Measurements from ENCODE around the gene TEFM. TPM values are rescaled to one million over a fixed set of nuclear protein-coding genes. Genes with fewer than 3 reads are reported as not detected.

Gene TEFM
- total and polyA plus RNA-seq, 3 donors from 2014 or later = 8.7 to 16.2 (median 10.9) TPM

DNA sequence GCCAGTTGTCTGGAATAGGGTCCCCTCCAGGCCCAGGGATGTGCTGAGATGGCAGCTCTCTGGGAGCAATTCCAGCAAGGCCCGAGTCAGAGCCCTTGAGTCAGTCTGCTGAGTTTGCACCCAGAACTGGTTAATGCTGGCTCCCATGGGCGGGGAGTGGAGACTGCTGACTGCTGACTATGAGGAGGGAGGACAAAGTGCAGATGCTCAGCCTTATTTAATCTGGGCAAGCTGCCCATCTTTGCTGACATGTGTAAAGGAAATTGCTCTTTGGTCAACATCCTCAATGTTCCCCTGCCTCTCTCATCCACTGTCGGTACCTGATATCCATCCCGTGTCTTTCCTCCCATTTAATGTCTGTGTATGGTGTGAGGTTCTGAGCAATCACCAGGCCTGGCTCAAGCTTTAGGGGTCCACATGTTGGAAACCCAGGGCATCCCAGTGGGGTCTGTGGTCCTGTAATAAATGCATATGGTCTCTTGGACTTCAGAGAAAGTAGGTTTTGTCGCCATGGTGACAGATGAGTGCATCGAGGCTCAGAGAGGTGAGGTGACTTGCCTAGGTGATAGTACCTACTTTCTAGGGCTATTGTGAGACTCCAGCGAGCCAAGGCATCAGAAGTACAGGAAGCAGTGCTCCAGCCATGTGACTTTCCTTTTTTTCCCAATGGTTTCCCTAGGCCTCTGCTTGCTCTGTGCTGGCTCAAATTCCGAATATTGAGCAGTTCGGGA is 44.8 kb upstream of the TEFM start:
- no peak for DNase-seq
- H3K36me3 ChIP-seq (ENCODE audit: low read depth, missing control alignments) = no peaks in the 10 kb centered on the region
- no peaks in the 10 kb centered on the region for H3K9me3 ChIP-seq
- H3K4me1 ChIP-seq = peaks cover 3% of the 10 kb centered on the region
- no peak overlapping the region for H3K4me3 ChIP-seq
- intact Hi-C loops (cut with DNase I; ENCODE audit: low total_unique reads) = no loop called here
- H3K27ac ChIP-seq = no peak overlapping the region
- no peaks in the 10 kb centered on the region for H3K27me3 ChIP-seq
- no peak for TF ChIP-seq POLR2A (IDR thresholded peaks at IDR 0.05)
- TF ChIP-seq, protein P1, sequence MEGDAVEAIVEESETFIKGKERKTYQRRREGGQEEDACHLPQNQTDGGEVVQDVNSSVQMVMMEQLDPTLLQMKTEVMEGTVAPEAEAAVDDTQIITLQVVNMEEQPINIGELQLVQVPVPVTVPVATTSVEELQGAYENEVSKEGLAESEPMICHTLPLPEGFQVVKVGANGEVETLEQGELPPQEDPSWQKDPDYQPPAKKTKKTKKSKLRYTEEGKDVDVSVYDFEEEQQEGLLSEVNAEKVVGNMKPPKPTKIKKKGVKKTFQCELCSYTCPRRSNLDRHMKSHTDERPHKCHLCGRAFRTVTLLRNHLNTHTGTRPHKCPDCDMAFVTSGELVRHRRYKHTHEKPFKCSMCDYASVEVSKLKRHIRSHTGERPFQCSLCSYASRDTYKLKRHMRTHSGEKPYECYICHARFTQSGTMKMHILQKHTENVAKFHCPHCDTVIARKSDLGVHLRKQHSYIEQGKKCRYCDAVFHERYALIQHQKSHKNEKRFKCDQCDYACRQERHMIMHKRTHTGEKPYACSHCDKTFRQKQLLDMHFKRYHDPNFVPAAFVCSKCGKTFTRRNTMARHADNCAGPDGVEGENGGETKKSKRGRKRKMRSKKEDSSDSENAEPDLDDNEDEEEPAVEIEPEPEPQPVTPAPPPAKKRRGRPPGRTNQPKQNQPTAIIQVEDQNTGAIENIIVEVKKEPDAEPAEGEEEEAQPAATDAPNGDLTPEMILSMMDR (IDR thresholded peaks at IDR 0.05) = no peak
- WGBS, 2 donors = 83% methylated on average over 6 to 9 of the region's 9 CpGs

DNA sequence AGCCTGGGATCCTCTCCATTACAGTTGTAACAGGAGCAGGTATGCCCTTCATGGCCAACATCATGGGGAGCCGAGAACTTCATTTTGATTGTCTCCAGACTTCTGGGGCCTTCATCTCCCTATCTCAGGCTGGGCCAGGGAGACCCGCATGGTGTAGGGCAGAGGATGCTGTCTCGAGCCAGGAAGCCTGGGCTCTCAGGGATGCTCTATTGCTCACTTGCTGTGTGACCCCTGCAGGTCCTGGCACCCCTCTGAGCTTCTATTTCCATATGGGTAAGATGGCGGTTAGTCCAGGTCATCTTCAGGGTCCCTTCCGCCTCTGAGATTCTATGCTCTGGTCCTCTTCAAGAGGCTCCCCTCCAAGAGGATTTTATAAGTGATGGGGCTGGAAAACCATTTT is 44.2 kb upstream of the TEFM start:
- no peaks in the 10 kb centered on the region for H3K27me3 ChIP-seq
- intact Hi-C loops (cut with DNase I; ENCODE audit: low total_unique reads) = no loop called here
- H3K36me3 ChIP-seq (ENCODE audit: low read depth, missing control alignments) = no peaks in the 10 kb centered on the region
- no peak for TF ChIP-seq POLR2A (IDR thresholded peaks at IDR 0.05)
- TF ChIP-seq, protein P1 (IDR thresholded peaks at IDR 0.05) = no peak
- WGBS, 2 donors = 86 to 99% methylated on average over 5 of the region's 5 CpGs
- no peaks in the 10 kb centered on the region for H3K9me3 ChIP-seq
- no peak overlapping the region for H3K4me3 ChIP-seq
- DNase-seq = no peak
- H3K4me1 ChIP-seq = peaks cover 3% of the 10 kb centered on the region
- no peak overlapping the region for H3K27ac ChIP-seq

DNA sequence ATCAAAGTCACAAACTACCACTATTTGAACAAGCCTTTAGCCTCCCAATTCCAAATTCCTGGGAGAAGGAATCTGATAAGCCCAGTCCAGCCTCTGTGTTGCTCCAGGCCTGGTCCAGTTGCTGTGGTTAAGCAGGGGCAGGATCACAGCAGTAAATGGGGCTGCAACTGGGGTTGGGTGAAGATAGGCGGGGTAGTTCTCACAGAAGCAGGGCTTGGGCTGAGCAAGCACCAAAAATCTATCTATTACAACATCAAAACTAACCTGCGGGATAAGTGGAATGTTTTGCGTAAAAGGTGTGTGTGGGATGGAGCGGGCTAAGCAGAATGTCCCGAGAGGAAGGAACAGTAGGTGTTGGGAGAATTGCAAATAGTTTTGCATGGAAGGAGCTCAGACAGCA is 41.8 kb upstream of the TEFM start:
- Histone ChIP-seq H3K27me3 (no peaks in the 10 kb centered on the region), H3K27ac (no peak overlapping the region), H3K9me3 (no peaks in the 10 kb centered on the region), H3K36me3 (ENCODE audit: low read depth, missing control alignments) (no peaks in the 10 kb centered on the region), H3K4me3 (no peak overlapping the region), H3K4me1 (no peaks in the 10 kb centered on the region)
- WGBS, 2 donors = 96 to 98% methylated on average over 5 of the region's 5 CpGs
- intact Hi-C loops (cut with DNase I; ENCODE audit: low total_unique reads) = no loop called here
- DNase-seq = no peak
- TF ChIP-seq, protein P1 (IDR thresholded peaks at IDR 0.05) = no peak
- no peak for TF ChIP-seq POLR2A (IDR thresholded peaks at IDR 0.05)

DNA sequence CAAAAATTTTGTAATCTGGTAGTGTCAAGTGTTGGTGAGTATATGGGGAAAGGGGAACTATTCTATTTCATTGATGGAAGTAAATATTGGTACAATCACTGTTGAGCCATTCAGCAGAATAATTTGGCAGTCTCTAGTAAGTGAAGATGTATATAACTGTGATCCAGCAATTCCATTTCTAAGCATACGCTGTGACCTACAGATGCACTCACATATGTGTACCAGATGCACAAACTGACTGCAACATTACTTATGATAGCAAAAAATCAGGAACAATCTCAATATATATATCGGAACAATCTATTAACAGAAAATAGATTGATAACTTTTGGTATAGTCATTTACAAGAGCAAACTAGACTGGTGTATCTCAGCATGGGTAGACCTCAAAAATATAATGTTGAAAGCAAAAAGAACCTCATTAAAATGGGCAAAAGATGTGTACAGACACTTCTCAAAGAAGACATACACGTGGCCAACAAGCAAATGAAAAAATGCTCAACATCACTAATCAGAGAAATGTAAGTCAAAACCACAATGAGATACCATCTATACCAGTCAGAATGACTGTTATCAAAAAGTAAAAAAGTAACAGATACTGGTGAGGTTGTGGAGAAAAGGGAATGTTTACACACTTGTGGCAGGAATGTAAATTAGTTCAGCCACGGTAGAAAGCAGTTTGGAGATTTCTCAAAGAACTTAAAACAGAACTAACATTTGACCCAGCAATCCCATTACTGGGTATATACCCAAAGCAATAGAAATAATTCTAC is 36.5 kb upstream of the TEFM start:
- H3K4me1 ChIP-seq = no peaks in the 10 kb centered on the region
- TF ChIP-seq POLR2A (IDR thresholded peaks at IDR 0.05) = no peak
- TF ChIP-seq, protein P1 (IDR thresholded peaks at IDR 0.05) = no peak
- 71 to 77% methylated on average over 4 of the region's 4 CpGs for WGBS, 2 donors
- no peaks in the 10 kb centered on the region for H3K36me3 ChIP-seq (ENCODE audit: low read depth, missing control alignments)
- H3K27me3 ChIP-seq = no peaks in the 10 kb centered on the region
- no peak overlapping the region for H3K4me3 ChIP-seq
- intact Hi-C loops (cut with DNase I; ENCODE audit: low total_unique reads) = no loop called here
- H3K9me3 ChIP-seq = no peaks in the 10 kb centered on the region
- no peak for DNase-seq
- no peak overlapping the region for H3K27ac ChIP-seq
